OCI-LY1 (cell line): ENCODE data around the gene NUBP2.

Source experiments
- H2AFZ ChIP-seq: fragments of 200-600 bp; sonication (generic), shearing (Covaris generic); 2 replicates; pipeline ENCODE4 v1.6.0; 2014; ENCODE audit warnings: antibody characterized with exemption, mild to moderate bottlenecking, low read length
- H3F3A ChIP-seq: fragments of 200-600 bp; sonication (generic), shearing (Covaris generic); 2 replicates; pipeline ENCODE4 v1.6.0; 2014; ENCODE audit warnings: mild to moderate bottlenecking, antibody characterized with exemption, low read length, moderate library complexity; ENCODE audit not compliant: insufficient read depth
- H3K27ac ChIP-seq: fragments of 200-600 bp; sonication (generic); 2 replicates; pipeline ENCODE4 v1.5.1; 2014; ENCODE audit warnings: low read length, mixed run types, mild to moderate bottlenecking, low read depth; ENCODE audit not compliant: poor library complexity, severe bottlenecking
- H3K27me3 ChIP-seq: fragments of 200-600 bp; sonication (generic); 2 replicates; pipeline ENCODE4 v1.6.0; 2014; ENCODE audit warnings: antibody characterized with exemption, mild to moderate bottlenecking, low read length, moderate library complexity; ENCODE audit not compliant: insufficient read depth
- H3K36me3 ChIP-seq: fragments of 200-600 bp; sonication (generic); 2 replicates; pipeline ENCODE4 v1.6.1; 2014; ENCODE audit warnings: mild to moderate bottlenecking, antibody characterized with exemption, low read length, moderate library complexity, mixed read lengths; ENCODE audit not compliant: insufficient read depth
- H3K4me1 ChIP-seq: fragments of 200-600 bp; sonication (generic); 2 replicates; pipeline ENCODE4 v1.5.1; 2014; ENCODE audit warnings: mild to moderate bottlenecking, low read length, moderate library complexity; ENCODE audit not compliant: insufficient read depth, severe bottlenecking
- H3K4me2 ChIP-seq: fragments of 200-600 bp; sonication (generic), shearing (Covaris generic); 2 replicates; pipeline ENCODE4 v1.6.1; 2014; ENCODE audit warnings: low read length
- H3K4me3 ChIP-seq: fragments of 200-600 bp; sonication (generic); 2 replicates; pipeline ENCODE4 v1.5.1; 2014; ENCODE audit warnings: low read length, low read depth, mild to moderate bottlenecking, mixed read lengths; ENCODE audit not compliant: poor library complexity, severe bottlenecking
- H3K79me2 ChIP-seq: fragments of 200-600 bp; shearing (Covaris generic); 2 replicates; pipeline ENCODE4 v1.6.1; 2016; ENCODE audit warnings: mixed run types, low read length, mixed read lengths; ENCODE audit not compliant: insufficient read depth
- H3K9ac ChIP-seq: fragments of 200-600 bp; sonication (generic), shearing (Covaris generic); 2 replicates; pipeline ENCODE4 v1.6.1; 2014; ENCODE audit warnings: mild to moderate bottlenecking, low read length, mixed read lengths
- H3K9me2 ChIP-seq: fragments of 200-600 bp; sonication (generic), shearing (Covaris generic); 2 replicates; pipeline ENCODE4 v1.6.1; 2014; ENCODE audit warnings: low read depth, mild to moderate bottlenecking, low read length, mixed read lengths
- H3K9me3 ChIP-seq: fragments of 200-600 bp; shearing (Covaris generic); 2 replicates; pipeline ENCODE4 v1.6.1; 2014; ENCODE audit warnings: low read length, mixed read lengths
- H4K20me1 ChIP-seq: fragments of 200-600 bp; sonication (generic), shearing (Covaris generic); 2 replicates; pipeline ENCODE4 v1.6.0; 2016; ENCODE audit warnings: mild to moderate bottlenecking, low read length; ENCODE audit not compliant: insufficient read depth
- CTCF ChIP-seq: fragments of 200-600 bp; sonication (generic), shearing (Covaris generic); IDR thresholded peaks from 2 replicates; pipeline ENCODE4 v1.5.1; 2017; ENCODE audit warnings: mild to moderate bottlenecking, antibody characterized with exemption, low read length, moderate library complexity, mixed read lengths
- EZH2 ChIP-seq: fragments of 200-600 bp; sonication (generic), shearing (Covaris generic); IDR thresholded peaks from 2 replicates; pipeline ENCODE4 v1.8.0; 2017; ENCODE audit warnings: borderline replicate concordance, mixed run types, mild to moderate bottlenecking, antibody characterized with exemption, low read length, moderate library complexity, mixed read lengths

NUBP2 gene

GRCh38 chr16:1754204-1754603 lies 28.6 kb upstream of the NUBP2 start:
- Histone ChIP-seq H3K27me3 (no peaks in the 10 kb centered on the region), H3K9ac (no peak overlapping the region), H3K4me3 (no peak overlapping the region), H3K36me3 (peaks cover 43% of the 10 kb centered on the region), H3K27ac (no peak overlapping the region), H2AFZ (no peak overlapping the region), H3K9me3 (no peaks in the 10 kb centered on the region), H3K9me2 (no peaks in the 10 kb centered on the region), H3K4me1 (no peaks in the 10 kb centered on the region), H3K79me2 (no peaks in the 10 kb centered on the region), H3F3A (no peaks in the 10 kb centered on the region), H4K20me1 (no peaks in the 10 kb centered on the region), H3K4me2 (no peak overlapping the region)
- no peak for TF ChIP-seq EZH2
- no peak for TF ChIP-seq CTCF

- Histone ChIP-seq H3K36me3 (peaks cover 42% of the 10 kb centered on the region), H2AFZ (no peak overlapping the region), H3K4me2 (no peak overlapping the region), H3K9me3 (no peaks in the 10 kb centered on the region), H3K27me3 (no peaks in the 10 kb centered on the region), H3K4me1 (no peaks in the 10 kb centered on the region), H3K9ac (no peak overlapping the region), H3F3A (no peaks in the 10 kb centered on the region), H3K4me3 (no peak overlapping the region), H3K27ac (no peak overlapping the region), H4K20me1 (no peaks in the 10 kb centered on the region), H3K79me2 (no peaks in the 10 kb centered on the region), H3K9me2 (no peaks in the 10 kb centered on the region)
- no peak for TF ChIP-seq EZH2
- TF ChIP-seq CTCF, result no peak
These were observed 24.9 kb upstream of the NUBP2 start for GRCh38 chr16:1757714-1758461.

- TF ChIP-seq CTCF (no peak), EZH2 (no peak)
- Histone ChIP-seq H3K27ac (no peak overlapping the region), H3K27me3 (no peaks in the 10 kb centered on the region), H3K36me3 (peaks cover 49% of the 10 kb centered on the region), H3K9me3 (no peaks in the 10 kb centered on the region), H3K79me2 (no peaks in the 10 kb centered on the region), H3K9ac (no peak overlapping the region), H3F3A (no peaks in the 10 kb centered on the region), H3K4me2 (no peak overlapping the region), H3K4me3 (no peak overlapping the region), H3K9me2 (no peaks in the 10 kb centered on the region), H4K20me1 (no peaks in the 10 kb centered on the region), H2AFZ (no peak overlapping the region), H3K4me1 (no peaks in the 10 kb centered on the region)
These were observed 23.8 kb upstream of the NUBP2 start for GRCh38 chr16:1758923-1759322.
